WTC11 (cell line): ENCODE measurements around the gene CNMD. TPM values are rescaled to one million over a fixed set of nuclear protein-coding genes. Genes with fewer than 3 reads are reported as not detected.

Experiments used
- ATAC-seq: fragments of 200-7000 bp; cut with Tn5 transposase; 2 replicates; pipeline ENCODE4 v1.10.0; 2021; ENCODE audit warnings: mild to moderate bottlenecking, moderate library complexity
- CTCF ChIA-PET: fragments of 300-600 bp; sonication (Branson Sonifier 250); formaldehyde crosslinking; loops from one replicate; lab custom pipeline; 2021; ENCODE audit warnings: antibody characterized with exemption; lab: Charles Lee
- POLR2A ChIA-PET: fragments of 350-600 bp; sonication (Branson Sonifier 250); formaldehyde crosslinking; loops from one replicate; lab custom pipeline; 2021; ENCODE audit warnings: antibody characterized with exemption; lab: Charles Lee
- DNase-seq: peaks from one replicate; pipeline ENCODE4 v3.0.0; 2021; ENCODE audit warnings: low spot score
- H3K27ac Mint-ChIP-seq: 2 replicates; pipeline ENCODE4 v1.8.0; 2021; ENCODE audit warnings: mixed read lengths
- H3K27me3 Mint-ChIP-seq: 2 replicates; pipeline ENCODE4 v1.8.0; 2021; ENCODE audit warnings: low read depth, mild to moderate bottlenecking, moderate library complexity, mixed read lengths
- H3K36me3 Mint-ChIP-seq: 2 replicates; pipeline ENCODE4 v1.8.0; 2021; ENCODE audit warnings: mixed read lengths
- H3K4me1 Mint-ChIP-seq: 2 replicates; pipeline ENCODE4 v1.8.0; 2022; ENCODE audit warnings: mixed read lengths
- H3K4me3 Mint-ChIP-seq: 2 replicates; pipeline ENCODE4 v1.8.0; 2021; ENCODE audit warnings: mild to moderate bottlenecking, moderate library complexity, mixed read lengths
- H3K9me3 Mint-ChIP-seq: 2 replicates; pipeline ENCODE4 v1.8.0; 2021; ENCODE audit warnings: mixed read lengths
- CREB1 ChIP-seq: sonication (generic); formaldehyde crosslinking; IDR thresholded peaks from 2 replicates; pipeline ENCODE4 v1.8.0; 2023; ENCODE audit warnings: mild to moderate bottlenecking, missing genetic modification reagents
- E2F5 ChIP-seq: sonication (generic); formaldehyde crosslinking; IDR thresholded peaks from 2 replicates; pipeline ENCODE4 v1.8.1; 2022; ENCODE audit warnings: mild to moderate bottlenecking, moderate library complexity, missing genetic modification reagents
- FOXJ3 ChIP-seq: sonication (generic); formaldehyde crosslinking; IDR thresholded peaks from 2 replicates; pipeline ENCODE4 v1.9.0; 2021; ENCODE audit warnings: missing genetic modification reagents, mild to moderate bottlenecking, borderline replicate concordance
- FOXK1 ChIP-seq: sonication (generic); formaldehyde crosslinking; IDR thresholded peaks from 2 replicates; pipeline ENCODE4 v1.8.0; 2022; ENCODE audit warnings: mild to moderate bottlenecking, moderate library complexity, missing genetic modification reagents
- FOXP1 ChIP-seq: sonication (generic); formaldehyde crosslinking; IDR thresholded peaks from 2 replicates; pipeline ENCODE4 v1.8.0; 2022; ENCODE audit warnings: missing genetic modification reagents, mild to moderate bottlenecking, moderate library complexity, borderline replicate concordance
- HMGXB4 ChIP-seq: sonication (generic); formaldehyde crosslinking; IDR thresholded peaks from 2 replicates; pipeline ENCODE4 v1.8.1; 2023; ENCODE audit warnings: mild to moderate bottlenecking, moderate library complexity, missing genetic modification reagents
- MXD4 ChIP-seq: fragments of 250-450 bp; sonication (Bioruptor Pico); IDR thresholded peaks from 2 replicates; pipeline ENCODE4 v1.8.0; 2021; ENCODE audit warnings: mild to moderate bottlenecking, moderate library complexity, borderline replicate concordance
- MYBL2 ChIP-seq: sonication (generic); formaldehyde crosslinking; IDR thresholded peaks from 2 replicates; pipeline ENCODE4 v1.8.1; 2023; ENCODE audit warnings: mild to moderate bottlenecking, moderate library complexity, missing genetic modification reagents
- NR1H2 ChIP-seq: sonication (generic); formaldehyde crosslinking; IDR thresholded peaks from 2 replicates; pipeline ENCODE4 v1.9.0; 2021; ENCODE audit warnings: mild to moderate bottlenecking, moderate library complexity, missing genetic modification reagents
- NR2C2 ChIP-seq: sonication (generic); formaldehyde crosslinking; IDR thresholded peaks from 2 replicates; pipeline ENCODE4 v1.8.0; 2022; ENCODE audit warnings: mild to moderate bottlenecking, missing genetic modification reagents
- PREB ChIP-seq: sonication (generic); formaldehyde crosslinking; IDR thresholded peaks from 2 replicates; pipeline ENCODE4 v1.8.1; 2022; ENCODE audit warnings: mild to moderate bottlenecking, missing genetic modification reagents, moderate library complexity, borderline replicate concordance
- RORB ChIP-seq: fragments of 250-450 bp; sonication (Bioruptor Pico); IDR thresholded peaks from 2 replicates; pipeline ENCODE4 v1.9.0; 2021; ENCODE audit warnings: mild to moderate bottlenecking
- TP53 ChIP-seq: sonication (generic); formaldehyde crosslinking; IDR thresholded peaks from 2 replicates; pipeline ENCODE4 v1.8.1; 2023; ENCODE audit warnings: mild to moderate bottlenecking, missing genetic modification reagents
- USF1 ChIP-seq: sonication (generic); formaldehyde crosslinking; IDR thresholded peaks from 2 replicates; pipeline ENCODE4 v1.8.0; 2022; ENCODE audit warnings: mild to moderate bottlenecking, missing genetic modification reagents
- ZNF317 ChIP-seq: sonication (generic); formaldehyde crosslinking; IDR thresholded peaks from 2 replicates; pipeline ENCODE4 v1.8.1; 2023; ENCODE audit warnings: low read depth, mild to moderate bottlenecking, moderate library complexity, missing genetic modification reagents, borderline replicate concordance
- ZNF423 ChIP-seq: fragments of 250-450 bp; sonication (Bioruptor Pico); IDR thresholded peaks from 2 replicates; pipeline ENCODE4 v2.1.2; 2022; ENCODE audit warnings: mild to moderate bottlenecking, moderate library complexity
- ZNF671 ChIP-seq: fragments of 250-450 bp; sonication (Bioruptor Pico); IDR thresholded peaks from 2 replicates; pipeline ENCODE4 v1.8.0; 2021; ENCODE audit warnings: mild to moderate bottlenecking
- total RNA-seq: library from RNA; stranded (reverse); gene quantifications from 3 replicates; pipeline ENCODE4 v1.2.3, GENCODE V29; 2021
- TF ChIP-seq, protein P1 (sequence below): fragments of 200-600 bp; IDR thresholded peaks from 2 replicates; pipeline ENCODE4 v1.8.0; 2022; ENCODE audit warnings: antibody characterized with exemption
- TF ChIP-seq, protein P2 (sequence below): sonication (generic); formaldehyde crosslinking; IDR thresholded peaks from 2 replicates; pipeline ENCODE4 v1.8.1; 2022; ENCODE audit warnings: low read depth, missing genetic modification reagents, borderline replicate concordance
- TF ChIP-seq, protein P3 (sequence below): fragments of 250-450 bp; sonication (Bioruptor Pico); IDR thresholded peaks from 2 replicates; pipeline ENCODE4 v1.9.0; 2021; ENCODE audit warnings: mild to moderate bottlenecking
- TF ChIP-seq, protein P4 (sequence below): sonication (generic); formaldehyde crosslinking; IDR thresholded peaks from 2 replicates; pipeline ENCODE4 v1.8.0; 2022; ENCODE audit warnings: mild to moderate bottlenecking, missing genetic modification reagents
- TF ChIP-seq, protein P5 (sequence below): sonication (generic); formaldehyde crosslinking; IDR thresholded peaks from 2 replicates; pipeline ENCODE4 v1.8.1; 2023; ENCODE audit warnings: mild to moderate bottlenecking, missing genetic modification reagents, borderline replicate concordance

Gene CNMD
- total RNA-seq, 1 experiment from 2014 or later: 95.1 TPM

DNA sequence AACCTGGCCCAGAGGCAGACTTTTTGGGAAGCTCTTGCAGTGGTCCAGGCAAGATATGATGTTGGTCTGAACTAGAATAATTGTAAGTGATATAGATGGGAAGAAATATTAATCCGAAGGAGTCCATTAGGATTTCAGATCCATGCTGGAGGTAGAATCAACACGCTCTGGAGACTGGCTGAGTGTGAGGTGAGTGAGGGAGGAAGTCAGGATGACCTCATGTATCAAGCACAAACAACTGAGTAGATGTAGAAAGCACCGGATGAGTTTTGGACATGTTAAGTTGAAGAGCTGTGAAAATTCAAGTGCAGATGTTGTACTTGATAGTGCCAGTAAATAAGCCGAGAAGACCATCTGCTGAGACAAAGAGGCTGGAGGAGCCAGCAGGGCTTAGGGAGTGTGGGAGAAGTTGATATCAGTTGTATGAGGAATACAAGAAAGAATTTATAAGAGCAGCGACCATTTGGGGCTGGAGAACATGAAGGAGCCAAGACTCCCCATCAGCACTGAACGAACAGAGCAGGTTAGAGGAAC lies 5.3 kb upstream of the CNMD start:
- Mint-ChIP-seq H3K9me3 (peaks cover 23% of the 10 kb centered on the region), H3K27ac (no peak overlapping the region), H3K27me3 (peaks cover 10% of the 10 kb centered on the region; the same call in 1 of the 2 replicates), H3K4me1 (peaks cover 13% of the 10 kb centered on the region), H3K4me3 (no peak overlapping the region), H3K36me3 (peaks cover 15% of the 10 kb centered on the region)
- ChIA-PET CTCF (no interaction called here), POLR2A (interaction anchor here (0.7 to 1.0 kb wide), 2 partner anchors 103 to 211 kb away, joined by 3 read pairs; partner anchors contain the start of gene PCDH8)
- DNase-seq (no peak), ATAC-seq (no peak)
- no peak for TF ChIP-seq FOXJ3 (CRISPR knock-in tag)
- TF ChIP-seq TP53: no peak
- no peak for TF ChIP-seq ZNF671 (CRISPR knock-in tag)
- no peak for TF ChIP-seq ZNF423
- no peak for TF ChIP-seq MXD4 (CRISPR knock-in tag)
- no peak for TF ChIP-seq E2F5 (CRISPR knock-in tag)
- no peak for TF ChIP-seq PREB
- TF ChIP-seq, protein P1, sequence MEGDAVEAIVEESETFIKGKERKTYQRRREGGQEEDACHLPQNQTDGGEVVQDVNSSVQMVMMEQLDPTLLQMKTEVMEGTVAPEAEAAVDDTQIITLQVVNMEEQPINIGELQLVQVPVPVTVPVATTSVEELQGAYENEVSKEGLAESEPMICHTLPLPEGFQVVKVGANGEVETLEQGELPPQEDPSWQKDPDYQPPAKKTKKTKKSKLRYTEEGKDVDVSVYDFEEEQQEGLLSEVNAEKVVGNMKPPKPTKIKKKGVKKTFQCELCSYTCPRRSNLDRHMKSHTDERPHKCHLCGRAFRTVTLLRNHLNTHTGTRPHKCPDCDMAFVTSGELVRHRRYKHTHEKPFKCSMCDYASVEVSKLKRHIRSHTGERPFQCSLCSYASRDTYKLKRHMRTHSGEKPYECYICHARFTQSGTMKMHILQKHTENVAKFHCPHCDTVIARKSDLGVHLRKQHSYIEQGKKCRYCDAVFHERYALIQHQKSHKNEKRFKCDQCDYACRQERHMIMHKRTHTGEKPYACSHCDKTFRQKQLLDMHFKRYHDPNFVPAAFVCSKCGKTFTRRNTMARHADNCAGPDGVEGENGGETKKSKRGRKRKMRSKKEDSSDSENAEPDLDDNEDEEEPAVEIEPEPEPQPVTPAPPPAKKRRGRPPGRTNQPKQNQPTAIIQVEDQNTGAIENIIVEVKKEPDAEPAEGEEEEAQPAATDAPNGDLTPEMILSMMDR: no peak
- no peak for TF ChIP-seq HMGXB4
- TF ChIP-seq, protein P2, sequence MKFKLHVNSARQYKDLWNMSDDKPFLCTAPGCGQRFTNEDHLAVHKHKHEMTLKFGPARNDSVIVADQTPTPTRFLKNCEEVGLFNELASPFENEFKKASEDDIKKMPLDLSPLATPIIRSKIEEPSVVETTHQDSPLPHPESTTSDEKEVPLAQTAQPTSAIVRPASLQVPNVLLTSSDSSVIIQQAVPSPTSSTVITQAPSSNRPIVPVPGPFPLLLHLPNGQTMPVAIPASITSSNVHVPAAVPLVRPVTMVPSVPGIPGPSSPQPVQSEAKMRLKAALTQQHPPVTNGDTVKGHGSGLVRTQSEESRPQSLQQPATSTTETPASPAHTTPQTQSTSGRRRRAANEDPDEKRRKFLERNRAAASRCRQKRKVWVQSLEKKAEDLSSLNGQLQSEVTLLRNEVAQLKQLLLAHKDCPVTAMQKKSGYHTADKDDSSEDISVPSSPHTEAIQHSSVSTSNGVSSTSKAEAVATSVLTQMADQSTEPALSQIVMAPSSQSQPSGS (CRISPR knock-in tag): no peak
- no peak for TF ChIP-seq MYBL2 (CRISPR knock-in tag)
- TF ChIP-seq USF1 (CRISPR knock-in tag): no peak
- TF ChIP-seq NR1H2 (CRISPR knock-in tag): no peak
- TF ChIP-seq, protein P3, sequence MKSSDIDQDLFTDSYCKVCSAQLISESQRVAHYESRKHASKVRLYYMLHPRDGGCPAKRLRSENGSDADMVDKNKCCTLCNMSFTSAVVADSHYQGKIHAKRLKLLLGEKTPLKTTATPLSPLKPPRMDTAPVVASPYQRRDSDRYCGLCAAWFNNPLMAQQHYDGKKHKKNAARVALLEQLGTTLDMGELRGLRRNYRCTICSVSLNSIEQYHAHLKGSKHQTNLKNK (CRISPR knock-in tag): no peak
- TF ChIP-seq FOXK1 (CRISPR knock-in tag): no peak
- TF ChIP-seq RORB (CRISPR knock-in tag): no peak
- no peak for TF ChIP-seq NR2C2 (CRISPR knock-in tag)

DNA sequence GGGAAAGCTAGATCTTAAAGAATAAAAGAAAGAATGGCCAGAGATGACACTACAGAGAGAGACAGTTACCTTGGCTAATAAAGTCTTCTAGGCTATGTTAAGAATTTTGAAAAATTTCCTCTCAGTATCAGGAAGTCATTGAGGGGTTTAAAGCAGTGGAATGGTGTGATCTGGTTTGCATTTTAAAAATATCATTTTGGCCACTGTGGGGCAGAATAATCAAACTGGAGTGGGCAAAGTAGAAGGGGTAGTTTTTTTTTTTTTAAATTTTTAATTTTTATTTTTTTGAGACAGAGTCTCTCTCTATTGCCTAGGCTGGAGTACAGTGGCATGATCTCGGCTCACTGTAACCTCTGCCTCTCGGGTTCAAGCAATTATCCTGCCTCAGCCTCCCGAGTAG lies 4.4 kb upstream of the CNMD start:
- ChIA-PET POLR2A (interaction anchor here (1.0 kb wide), 1 partner anchor 104 kb away, joined by 3 read pairs; the partner anchor contains the start of gene PCDH8), CTCF (no interaction called here)
- no peak overlapping the region for H3K4me3 Mint-ChIP-seq
- H3K4me1 Mint-ChIP-seq: peaks cover 16% of the 10 kb centered on the region
- H3K27ac Mint-ChIP-seq: no peak overlapping the region
- H3K9me3 Mint-ChIP-seq: peaks cover 23% of the 10 kb centered on the region
- peaks cover 15% of the 10 kb centered on the region for H3K36me3 Mint-ChIP-seq
- DNase-seq (no peak), ATAC-seq (no peak)
- peaks cover 10% of the 10 kb centered on the region; the same call in 1 of the 2 replicates for H3K27me3 Mint-ChIP-seq
- no peak for TF ChIP-seq CREB1 (CRISPR knock-in tag)
- no peak for TF ChIP-seq RORB (CRISPR knock-in tag)
- TF ChIP-seq ZNF317 (CRISPR knock-in tag): no peak
- TF ChIP-seq, protein P4, sequence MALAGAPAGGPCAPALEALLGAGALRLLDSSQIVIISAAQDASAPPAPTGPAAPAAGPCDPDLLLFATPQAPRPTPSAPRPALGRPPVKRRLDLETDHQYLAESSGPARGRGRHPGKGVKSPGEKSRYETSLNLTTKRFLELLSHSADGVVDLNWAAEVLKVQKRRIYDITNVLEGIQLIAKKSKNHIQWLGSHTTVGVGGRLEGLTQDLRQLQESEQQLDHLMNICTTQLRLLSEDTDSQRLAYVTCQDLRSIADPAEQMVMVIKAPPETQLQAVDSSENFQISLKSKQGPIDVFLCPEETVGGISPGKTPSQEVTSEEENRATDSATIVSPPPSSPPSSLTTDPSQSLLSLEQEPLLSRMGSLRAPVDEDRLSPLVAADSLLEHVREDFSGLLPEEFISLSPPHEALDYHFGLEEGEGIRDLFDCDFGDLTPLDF: no peak
- TF ChIP-seq NR2C2 (CRISPR knock-in tag): no peak
- TF ChIP-seq, protein P5, sequence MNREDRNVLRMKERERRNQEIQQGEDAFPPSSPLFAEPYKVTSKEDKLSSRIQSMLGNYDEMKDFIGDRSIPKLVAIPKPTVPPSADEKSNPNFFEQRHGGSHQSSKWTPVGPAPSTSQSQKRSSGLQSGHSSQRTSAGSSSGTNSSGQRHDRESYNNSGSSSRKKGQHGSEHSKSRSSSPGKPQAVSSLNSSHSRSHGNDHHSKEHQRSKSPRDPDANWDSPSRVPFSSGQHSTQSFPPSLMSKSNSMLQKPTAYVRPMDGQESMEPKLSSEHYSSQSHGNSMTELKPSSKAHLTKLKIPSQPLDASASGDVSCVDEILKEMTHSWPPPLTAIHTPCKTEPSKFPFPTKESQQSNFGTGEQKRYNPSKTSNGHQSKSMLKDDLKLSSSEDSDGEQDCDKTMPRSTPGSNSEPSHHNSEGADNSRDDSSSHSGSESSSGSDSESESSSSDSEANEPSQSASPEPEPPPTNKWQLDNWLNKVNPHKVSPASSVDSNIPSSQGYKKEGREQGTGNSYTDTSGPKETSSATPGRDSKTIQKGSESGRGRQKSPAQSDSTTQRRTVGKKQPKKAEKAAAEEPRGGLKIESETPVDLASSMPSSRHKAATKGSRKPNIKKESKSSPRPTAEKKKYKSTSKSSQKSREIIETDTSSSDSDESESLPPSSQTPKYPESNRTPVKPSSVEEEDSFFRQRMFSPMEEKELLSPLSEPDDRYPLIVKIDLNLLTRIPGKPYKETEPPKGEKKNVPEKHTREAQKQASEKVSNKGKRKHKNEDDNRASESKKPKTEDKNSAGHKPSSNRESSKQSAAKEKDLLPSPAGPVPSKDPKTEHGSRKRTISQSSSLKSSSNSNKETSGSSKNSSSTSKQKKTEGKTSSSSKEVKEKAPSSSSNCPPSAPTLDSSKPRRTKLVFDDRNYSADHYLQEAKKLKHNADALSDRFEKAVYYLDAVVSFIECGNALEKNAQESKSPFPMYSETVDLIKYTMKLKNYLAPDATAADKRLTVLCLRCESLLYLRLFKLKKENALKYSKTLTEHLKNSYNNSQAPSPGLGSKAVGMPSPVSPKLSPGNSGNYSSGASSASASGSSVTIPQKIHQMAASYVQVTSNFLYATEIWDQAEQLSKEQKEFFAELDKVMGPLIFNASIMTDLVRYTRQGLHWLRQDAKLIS: no peak
- no peak for TF ChIP-seq FOXP1 (CRISPR knock-in tag)
